A673 (cell line): Measurements from ENCODE around the gene ZFAND4. TPM values are rescaled to one million over a fixed set of nuclear protein-coding genes. Genes with fewer than 3 reads are reported as not detected.
"Not testable (repeated sequence)": the region's sequence is repeated elsewhere in the genome, so short reads cannot be mapped to it uniquely, and the experiment has no call there.

Experiments
- BruUV-seq: library from RNA; stranded (reverse); fragments of 400-500 nt; replicated peaks from 2 replicates; lab custom pipeline; 2021; lab: Mats Ljungman, UMichigan
- CTCF ChIA-PET: fragments of 300-600 bp; sonication (Branson Sonifier 250); formaldehyde crosslinking; loops from one replicate; lab custom pipeline; 2022; ENCODE audit warnings: antibody characterized with exemption; lab: Charles Lee
- POLR2A ChIA-PET: fragments of 300-600 bp; sonication (Branson Sonifier 250); formaldehyde crosslinking; loops from one replicate; lab custom pipeline; 2022; ENCODE audit warnings: antibody characterized with exemption; ENCODE audit not compliant: low non-redundant PET; lab: Charles Lee
- DNase-seq: peaks from one replicate; pipeline ENCODE4 v3.0.0-alpha.2; 2015; ENCODE audit warnings: low spot score
- H3K27ac ChIP-seq: fragments of 200-600 bp; sonication (generic); 2 replicates; pipeline ENCODE4 v1.5.1; 2016; ENCODE audit warnings: mixed run types, low read depth, mild to moderate bottlenecking, mixed read lengths, antibody characterized with exemption, low read length; ENCODE audit not compliant: poor library complexity, severe bottlenecking
- H3K27me3 ChIP-seq: fragments of 200-600 bp; sonication (generic); replicated peaks from 2 replicates; pipeline ENCODE4 v1.6.1; 2017; ENCODE audit warnings: mixed run types, low read depth, mild to moderate bottlenecking, mixed read lengths, antibody characterized with exemption, low read length; ENCODE audit not compliant: insufficient read depth, poor library complexity
- H3K36me3 ChIP-seq: fragments of 200-600 bp; sonication (generic); 2 replicates; pipeline ENCODE4 v1.6.1; 2016; ENCODE audit warnings: mixed run types, mild to moderate bottlenecking, mixed read lengths, antibody characterized with exemption, low read length; ENCODE audit not compliant: insufficient read depth, poor library complexity, severe bottlenecking
- H3K4me1 ChIP-seq: fragments of 200-600 bp; sonication (generic); 2 replicates; pipeline ENCODE4 v1.6.1; 2017; ENCODE audit warnings: mixed run types, mild to moderate bottlenecking, mixed read lengths, antibody characterized with exemption, low read length; ENCODE audit not compliant: insufficient read depth, poor library complexity, severe bottlenecking
- H3K4me3 ChIP-seq: fragments of 200-600 bp; sonication (generic); 2 replicates; pipeline ENCODE4 v1.5.1; 2016; ENCODE audit warnings: low read depth, mixed run types, mild to moderate bottlenecking, mixed read lengths, low read length; ENCODE audit not compliant: poor library complexity, severe bottlenecking
- H3K9me3 ChIP-seq: fragments of 200-600 bp; sonication (generic); 2 replicates; pipeline ENCODE4 v1.6.1; 2016; ENCODE audit warnings: mixed run types, low read depth, mild to moderate bottlenecking, mixed read lengths, antibody characterized with exemption, low read length; ENCODE audit not compliant: poor library complexity, severe bottlenecking
- EZH2 ChIP-seq: fragments of 200-600 bp; sonication (generic); IDR thresholded peaks from 2 replicates; pipeline ENCODE4 v1.6.1; 2017; ENCODE audit warnings: borderline replicate concordance, low read depth, mild to moderate bottlenecking, mixed read lengths, antibody characterized with exemption, low read length; ENCODE audit not compliant: poor library complexity, severe bottlenecking
- intact Hi-C: fragments of 100-400 bp; cut with micrococcal nuclease; formaldehyde crosslinking; loops from one replicate; pipeline ENCODE4 v1.10.0; 2022; ENCODE audit not compliant: unreplicated experiment
- total RNA-seq: library from RNA; stranded (reverse); gene quantifications from 2 replicates; pipeline ENCODE4 v1.2.3, GENCODE V29; 2021
- TF ChIP-seq, protein P1 (sequence below): fragments of 300-800, 200-600 bp; sonication (generic); conservative IDR thresholded peaks from 2 replicates; pipeline ENCODE4 v1.5.1; 2017; ENCODE audit warnings: low read depth, mild to moderate bottlenecking, antibody characterized with exemption, low read length, moderate library complexity, mixed read lengths

Gene ZFAND4
- total RNA-seq, 1 experiment from 2014 or later = 9.2 TPM

DNA sequence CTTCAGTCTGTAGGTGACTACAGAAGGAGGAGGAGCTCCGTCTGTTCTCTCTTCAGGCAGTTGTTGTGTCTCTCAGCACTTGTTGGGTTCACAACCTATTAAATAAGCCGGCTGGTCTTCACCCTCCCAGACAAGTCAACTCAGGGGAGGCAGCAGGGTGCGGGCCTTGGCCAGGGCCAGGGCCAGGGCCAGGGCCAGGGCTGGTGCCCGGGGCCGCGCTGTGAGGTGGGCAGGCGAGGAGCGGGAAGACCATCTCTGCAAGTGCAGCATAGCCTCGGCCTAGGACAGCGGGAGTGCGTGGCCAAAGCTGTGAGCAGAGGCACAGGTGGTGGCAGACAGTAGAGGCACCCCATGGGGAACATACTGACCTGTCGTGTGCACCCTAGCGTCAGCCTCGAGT, 5.9 kb upstream of the ZFAND4 start:
- intact Hi-C loops = loop anchor here (10.0 kb wide), 2 partner anchors 424 to 674 kb away; partner anchors contain the start of gene ZNF22
- BruUV-seq, POLR2A ChIA-PET: not testable (repeated sequence)

DNA sequence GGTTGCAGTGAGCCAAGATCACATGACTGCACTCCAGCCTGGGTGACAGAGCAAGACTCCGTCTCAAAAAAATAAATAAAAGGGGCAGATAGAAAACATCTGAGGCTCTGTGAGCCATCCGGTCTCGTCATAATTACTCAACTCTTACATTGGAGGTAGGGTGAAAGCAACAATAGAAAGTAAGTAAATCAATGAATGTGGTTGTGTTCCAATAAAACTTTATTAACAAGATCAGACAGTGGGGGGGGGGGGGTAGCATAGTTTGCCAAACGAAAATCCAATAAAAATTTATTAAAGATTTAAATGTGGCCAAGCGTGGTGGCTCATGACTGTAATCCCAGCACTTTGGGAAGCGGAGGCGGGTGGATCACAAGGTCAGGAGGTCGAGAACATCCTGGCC, 2.8 kb upstream of the ZFAND4 start:
- POLR2A ChIA-PET = no interaction called here
- intact Hi-C loops = loop anchor here (10.0 kb wide), 2 partner anchors 421 to 671 kb away; partner anchors contain the start of gene ZNF22
- no TSS peak for BruUV-seq
- Histone ChIP-seq H3K27me3 (no peaks in the 10 kb centered on the region), H3K27ac (no peak overlapping the region), H3K4me3 (no peak overlapping the region), H3K36me3 (no peaks in the 10 kb centered on the region), H3K4me1 (no peaks in the 10 kb centered on the region), H3K9me3 (no peaks in the 10 kb centered on the region)
- DNase-seq = no peak
- CTCF ChIA-PET = no interaction called here
- TF ChIP-seq, protein P1, sequence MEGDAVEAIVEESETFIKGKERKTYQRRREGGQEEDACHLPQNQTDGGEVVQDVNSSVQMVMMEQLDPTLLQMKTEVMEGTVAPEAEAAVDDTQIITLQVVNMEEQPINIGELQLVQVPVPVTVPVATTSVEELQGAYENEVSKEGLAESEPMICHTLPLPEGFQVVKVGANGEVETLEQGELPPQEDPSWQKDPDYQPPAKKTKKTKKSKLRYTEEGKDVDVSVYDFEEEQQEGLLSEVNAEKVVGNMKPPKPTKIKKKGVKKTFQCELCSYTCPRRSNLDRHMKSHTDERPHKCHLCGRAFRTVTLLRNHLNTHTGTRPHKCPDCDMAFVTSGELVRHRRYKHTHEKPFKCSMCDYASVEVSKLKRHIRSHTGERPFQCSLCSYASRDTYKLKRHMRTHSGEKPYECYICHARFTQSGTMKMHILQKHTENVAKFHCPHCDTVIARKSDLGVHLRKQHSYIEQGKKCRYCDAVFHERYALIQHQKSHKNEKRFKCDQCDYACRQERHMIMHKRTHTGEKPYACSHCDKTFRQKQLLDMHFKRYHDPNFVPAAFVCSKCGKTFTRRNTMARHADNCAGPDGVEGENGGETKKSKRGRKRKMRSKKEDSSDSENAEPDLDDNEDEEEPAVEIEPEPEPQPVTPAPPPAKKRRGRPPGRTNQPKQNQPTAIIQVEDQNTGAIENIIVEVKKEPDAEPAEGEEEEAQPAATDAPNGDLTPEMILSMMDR = no peak
- no peak for TF ChIP-seq EZH2

More for the DNA sequence above, 5.9 kb upstream of the ZFAND4 start:
- H3K27me3 ChIP-seq, H3K4me1 ChIP-seq, H3K4me3 ChIP-seq, H3K9me3 ChIP-seq, DNase-seq, CTCF ChIA-PET, H3K36me3 ChIP-seq, H3K27ac ChIP-seq: not testable (repeated sequence)

DNA sequence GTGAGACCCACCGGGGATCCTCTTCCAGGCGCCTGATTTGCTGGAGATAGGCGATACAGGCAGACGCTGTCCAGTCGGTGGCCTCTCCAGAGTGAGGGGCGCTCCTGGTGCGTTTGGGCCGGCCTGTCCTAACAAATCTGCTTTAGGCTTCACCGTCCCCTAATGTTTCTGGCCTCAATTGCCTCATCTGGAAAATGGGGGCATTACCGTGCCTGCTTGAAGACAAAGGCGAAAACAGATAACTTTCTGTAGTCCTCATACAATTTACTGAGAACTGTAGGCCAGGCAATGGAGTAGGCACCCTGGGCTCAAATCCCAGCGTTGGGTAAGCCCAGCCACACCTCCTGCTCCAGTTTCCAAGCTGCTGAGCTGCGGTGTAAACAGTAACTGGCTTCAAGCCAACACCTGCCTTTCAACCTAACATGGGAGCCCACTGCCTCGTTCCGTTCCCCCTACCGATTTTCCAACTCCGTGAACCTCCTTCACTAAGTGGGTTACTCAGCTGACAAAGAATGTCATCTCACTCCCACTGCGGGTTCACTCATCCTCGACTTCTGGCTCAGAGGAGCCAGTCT, 589 bp upstream of the ZFAND4 start:
- no peaks in the 10 kb centered on the region for H3K27me3 ChIP-seq
- POLR2A ChIA-PET = no interaction called here
- no peaks in the 10 kb centered on the region for H3K4me1 ChIP-seq
- no TSS peak for BruUV-seq
- intact Hi-C loops = loop anchor here (10.0 kb wide), 2 partner anchors 418 to 668 kb away; partner anchors contain the start of gene ZNF22
- CTCF ChIA-PET = no interaction called here
- no peaks in the 10 kb centered on the region for H3K36me3 ChIP-seq
- peak overlapping the region; percentile 76 for H3K4me3 ChIP-seq
- peak overlapping the region; percentile 34 for H3K27ac ChIP-seq
- TF ChIP-seq, protein P1 = no peak
- no peak for TF ChIP-seq EZH2
- peak; percentile 19 for DNase-seq
- H3K9me3 ChIP-seq = no peaks in the 10 kb centered on the region

DNA sequence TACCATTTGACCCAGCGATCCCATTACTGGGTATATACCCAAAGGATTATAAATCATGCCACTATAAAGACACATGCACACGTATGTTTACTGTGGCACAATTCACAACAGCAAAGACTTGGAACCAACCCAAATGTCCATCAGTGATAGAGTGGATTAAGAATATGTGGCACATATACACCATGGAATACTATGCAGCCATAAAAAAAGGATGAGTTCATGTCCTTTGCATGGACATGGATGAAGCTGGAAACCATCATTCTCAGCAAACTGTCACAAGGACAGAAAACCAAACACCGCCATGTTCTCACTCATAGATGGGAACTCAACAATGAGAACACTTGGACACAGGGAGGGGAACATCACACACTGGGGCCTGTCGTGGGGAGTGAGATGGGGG, 1.3 kb downstream of the ZFAND4 start:
- H3K9me3 ChIP-seq, H3K27ac ChIP-seq, H3K4me3 ChIP-seq, H3K36me3 ChIP-seq, H3K27me3 ChIP-seq, BruUV-seq, POLR2A ChIA-PET, DNase-seq, CTCF ChIA-PET, H3K4me1 ChIP-seq: not testable (repeated sequence)
- intact Hi-C loops = loop anchor here (10.0 kb wide), 2 partner anchors 416 to 666 kb away; partner anchors contain the start of gene ZNF22

DNA sequence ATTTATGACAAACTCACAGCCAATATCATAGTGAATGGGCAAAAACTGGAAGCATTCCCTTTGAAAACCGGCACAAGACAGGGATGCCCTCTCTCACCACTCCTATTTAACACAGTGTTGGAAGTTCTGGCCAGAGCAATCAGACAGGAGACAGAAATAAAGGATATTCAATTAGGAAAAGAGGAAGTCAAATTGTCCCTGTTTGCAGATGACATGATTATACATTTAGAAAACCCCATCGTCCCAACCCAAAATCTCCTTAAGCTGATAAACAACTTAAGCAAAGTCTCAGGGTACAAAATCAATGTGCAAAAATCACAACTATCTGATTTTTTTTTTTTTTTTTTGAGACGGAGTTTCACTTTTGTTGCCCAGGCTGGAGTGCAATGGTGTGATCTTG, 2.7 kb downstream of the ZFAND4 start:
- H3K27ac ChIP-seq, H3K4me3 ChIP-seq, H3K27me3 ChIP-seq, POLR2A ChIA-PET, H3K4me1 ChIP-seq, BruUV-seq, DNase-seq, H3K9me3 ChIP-seq, CTCF ChIA-PET, H3K36me3 ChIP-seq: not testable (repeated sequence)
- intact Hi-C loops = loop anchor here (10.0 kb wide), 2 partner anchors 415 to 665 kb away; partner anchors contain the start of gene ZNF22
